Activated CD4-positive, alpha-beta memory T cell treated with anti-CD3 and anti-CD28 coated beads, Interleukin-2, amount 10 ng/mL, durations not matched to agents 7 days and 5 days (primary cell): ENCODE results near the gene KLF11. TPM values are rescaled to one million over a fixed set of nuclear protein-coding genes. Genes with fewer than 3 reads are reported as not detected.
A peak's percentile ranks its signal among the peaks of the same experiment; 100 is the strongest.

ENCODE experiments used
- CTCF ChIA-PET: fragments of 350-600 bp; sonication (Branson Sonifier 250); formaldehyde crosslinking; loops from one replicate; lab custom pipeline; 2021; ENCODE audit warnings: antibody characterized with exemption, inconsistent platforms; lab: Charles Lee
- POLR2A ChIA-PET: fragments of 350-600 bp; sonication (Branson Sonifier 250); formaldehyde crosslinking; loops from one replicate; lab custom pipeline; 2021; ENCODE audit warnings: antibody characterized with exemption; lab: Charles Lee
- DNase-seq: peaks from one replicate; pipeline ENCODE4 v3.0.0-alpha.2; 2020
- H3K27ac Mint-ChIP-seq: one replicate; pipeline ENCODE4 v1.8.0; 2021; ENCODE audit warnings: mild to moderate bottlenecking, mixed read lengths
- H3K27me3 Mint-ChIP-seq: one replicate; pipeline ENCODE4 v1.8.0; 2021; ENCODE audit warnings: mixed read lengths
- H3K36me3 Mint-ChIP-seq: one replicate; pipeline ENCODE4 v1.8.0; 2021; ENCODE audit warnings: low read depth, mixed read lengths
- H3K4me1 Mint-ChIP-seq: one replicate; pipeline ENCODE4 v1.8.0; 2021; ENCODE audit warnings: mixed read lengths
- H3K4me3 Mint-ChIP-seq: one replicate; pipeline ENCODE4 v1.8.0; 2021; ENCODE audit warnings: mild to moderate bottlenecking, mixed read lengths
- H3K9me3 Mint-ChIP-seq: one replicate; pipeline ENCODE4 v1.8.0; 2021; ENCODE audit warnings: mixed read lengths
- total RNA-seq, 2 experiments: library from RNA; stranded (reverse); gene quantifications; one replicate each; pipeline ENCODE4 v1.2.3, GENCODE V29; 2021

Gene KLF11
- total RNA-seq, 2 experiments from 2014 or later: 14.4 to 16.0 TPM

- Mint-ChIP-seq H3K27ac (no peak overlapping the region), H3K4me3 (peak overlapping the region; percentile 79), H3K4me1 (peaks cover 37% of the 10 kb centered on the region), H3K27me3 (peaks cover 26% of the 10 kb centered on the region), H3K36me3 (peaks cover 18% of the 10 kb centered on the region), H3K9me3 (no peaks in the 10 kb centered on the region)
- DNase-seq: no peak
- ChIA-PET POLR2A (interaction anchor here (0.7 to 5.4 kb wide), 2 partner anchors 12 to 568 kb away, joined by 3 to 88 read pairs; no protein-coding TSS in a partner anchor), CTCF (interaction anchor here (1.1 to 1.3 kb wide), 3 partner anchors 56 to 240 kb away, joined by 3 to 5 read pairs (median 3); no protein-coding TSS in a partner anchor)
These were observed 1.6 kb upstream of the KLF11 start for GRCh38 chr2:10041711-10042110.

DNA sequence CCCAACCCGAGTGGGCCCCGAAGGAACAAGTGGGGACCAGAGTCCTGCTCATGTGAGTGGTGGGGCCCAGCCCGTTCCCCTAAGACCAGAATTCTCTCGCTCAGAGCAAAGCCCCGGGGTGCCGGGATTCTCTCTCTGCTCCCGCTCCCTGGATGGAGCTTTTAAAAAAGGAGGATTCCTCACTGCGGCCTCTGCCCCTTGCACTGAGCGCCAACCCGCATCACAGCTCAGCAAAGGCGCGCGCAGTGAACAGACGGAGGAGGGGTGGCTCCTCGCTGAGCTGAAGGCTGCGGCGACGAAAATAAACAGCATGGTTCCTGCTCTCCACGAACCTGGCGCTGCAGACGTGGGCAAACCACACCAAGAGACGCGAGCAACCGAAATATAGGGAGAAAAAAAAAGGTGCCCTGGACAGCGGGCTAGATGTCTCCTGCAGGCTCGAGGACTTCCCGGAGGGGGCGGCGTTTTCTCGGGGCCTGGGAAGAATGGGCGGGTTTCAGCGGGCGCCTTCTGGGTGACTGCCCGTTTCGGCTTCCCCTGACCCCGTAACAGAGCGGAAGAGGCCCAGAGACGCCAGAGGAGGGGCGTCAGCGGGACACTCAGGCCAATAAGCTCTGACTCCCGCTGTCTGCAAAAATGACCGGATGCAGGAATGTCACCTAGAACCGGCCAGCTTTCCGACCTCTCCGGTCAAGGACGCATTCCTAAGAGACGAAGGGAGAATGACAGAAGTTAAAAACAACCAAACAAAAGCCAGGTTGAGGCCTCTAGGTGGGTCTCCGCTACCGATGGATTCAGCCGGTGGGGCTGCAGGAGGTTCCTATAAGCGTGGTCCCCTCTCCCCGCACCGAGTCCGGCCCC, 819 bp upstream of the KLF11 start:
- POLR2A ChIA-PET: interaction anchor here (0.7 to 5.4 kb wide), 12 partner anchors 7 to 569 kb away, joined by 3 to 88 read pairs (median 4); partner anchors contain the start of genes ADAM17 and TAF1B
- no peaks in the 10 kb centered on the region for H3K9me3 Mint-ChIP-seq
- H3K4me1 Mint-ChIP-seq: peaks cover 42% of the 10 kb centered on the region
- H3K27me3 Mint-ChIP-seq: peaks cover 26% of the 10 kb centered on the region
- CTCF ChIA-PET: interaction anchor here (0.7 to 3.6 kb wide), 5 partner anchors 14 to 241 kb away, joined by 3 to 11 read pairs (median 4); no protein-coding TSS in a partner anchor
- DNase-seq: peak; percentile 34
- H3K4me3 Mint-ChIP-seq: peak overlapping the region; percentile 79
- H3K27ac Mint-ChIP-seq: peak overlapping the region; percentile 80
- H3K36me3 Mint-ChIP-seq: peaks cover 24% of the 10 kb centered on the region

DNA sequence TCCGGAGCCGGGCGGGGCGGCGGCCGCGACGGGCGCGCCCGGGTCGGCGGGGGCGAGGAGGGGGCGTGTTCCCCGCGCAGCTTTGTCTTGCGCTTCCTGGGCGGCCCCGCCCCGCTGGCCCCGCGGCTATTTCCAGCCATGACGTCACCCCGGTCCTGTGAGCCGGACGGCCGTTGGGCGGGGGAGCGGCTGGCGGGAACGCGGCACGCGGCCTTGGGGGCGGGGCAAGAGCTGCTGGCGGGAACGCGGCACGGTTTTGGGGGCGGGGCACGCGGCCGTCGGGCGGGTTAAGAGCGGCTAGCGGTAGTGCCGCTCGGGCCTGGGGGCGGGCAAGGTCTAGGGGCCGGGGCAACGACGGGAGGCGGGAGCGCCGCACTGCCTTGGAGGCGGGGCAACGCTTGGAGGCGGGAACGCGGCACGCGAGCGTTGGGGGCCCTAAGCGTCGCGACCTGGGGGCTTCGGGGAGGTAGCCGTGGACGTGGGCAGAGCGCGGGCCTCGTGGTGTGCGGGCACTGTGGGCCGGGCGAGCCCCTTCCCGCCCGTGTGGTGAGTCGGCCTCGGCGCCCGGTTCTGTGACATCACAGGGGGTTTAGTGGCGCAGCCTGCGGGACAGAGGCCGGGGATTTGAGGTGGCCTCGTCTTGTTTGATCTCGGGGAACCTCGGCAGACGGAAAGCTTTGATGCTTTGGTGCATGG, 704 bp downstream of the KLF11 start:
- H3K27ac Mint-ChIP-seq: peak overlapping the region; percentile 81
- POLR2A ChIA-PET: interaction anchor here (0.7 to 5.4 kb wide), 22 partner anchors 8 to 621 kb away, joined by 3 to 88 read pairs (median 5); partner anchors contain the start of genes ADAM17 and TAF1B

GRCh38 chr2:10045561-10046355, 2.4 kb downstream of the KLF11 start:
- CTCF ChIA-PET: interaction anchor here (1.6 to 10.7 kb wide), 5 partner anchors 17 to 247 kb away, joined by 3 to 157 read pairs (median 11); no protein-coding TSS in a partner anchor

More for the DNA sequence above, 704 bp downstream of the KLF11 start:
- Mint-ChIP-seq H3K4me1 (peaks cover 44% of the 10 kb centered on the region), H3K4me3 (peak overlapping the region; percentile 80), H3K36me3 (peaks cover 37% of the 10 kb centered on the region), H3K27me3 (peaks cover 26% of the 10 kb centered on the region), H3K9me3 (no peaks in the 10 kb centered on the region)
- DNase-seq: peak; percentile 95
- CTCF ChIA-PET: interaction anchor here (0.6 to 10.7 kb wide), 8 partner anchors 9 to 245 kb away, joined by 3 to 157 read pairs (median 5); no protein-coding TSS in a partner anchor

GRCh38 chr2:10046931-10047330, 3.6 kb downstream of the KLF11 start:
- H3K9me3 Mint-ChIP-seq: no peaks in the 10 kb centered on the region
- H3K4me1 Mint-ChIP-seq: peaks cover 39% of the 10 kb centered on the region
- peaks cover 44% of the 10 kb centered on the region for H3K36me3 Mint-ChIP-seq
- no peak overlapping the region for H3K27ac Mint-ChIP-seq
- ChIA-PET POLR2A (interaction anchor here (1.5 to 3.1 kb wide), 3 partner anchors 62 to 247 kb away, joined by 3 to 14 read pairs (median 4); no protein-coding TSS in a partner anchor), CTCF (interaction anchor here (1.0 to 10.7 kb wide), 7 partner anchors 10 to 247 kb away, joined by 3 to 157 read pairs (median 6); no protein-coding TSS in a partner anchor)
- no peak for DNase-seq
- H3K4me3 Mint-ChIP-seq: no peak overlapping the region
- H3K27me3 Mint-ChIP-seq: peaks cover 6% of the 10 kb centered on the region

More at GRCh38 chr2:10045561-10046355, 2.4 kb downstream of the KLF11 start:
- H3K36me3 Mint-ChIP-seq: peaks cover 44% of the 10 kb centered on the region
- H3K4me3 Mint-ChIP-seq: no peak overlapping the region
- no peaks in the 10 kb centered on the region for H3K9me3 Mint-ChIP-seq
- H3K27ac Mint-ChIP-seq: no peak overlapping the region
- H3K4me1 Mint-ChIP-seq: peaks cover 45% of the 10 kb centered on the region
- POLR2A ChIA-PET: interaction anchor here (1.9 to 5.4 kb wide), 4 partner anchors 16 to 245 kb away, joined by 6 to 88 read pairs (median 20); partner anchors contain the start of gene TAF1B
- DNase-seq: no peak
- H3K27me3 Mint-ChIP-seq: peaks cover 17% of the 10 kb centered on the region

GRCh38 chr2:10047616-10048500, 4.5 kb downstream of the KLF11 start:
- POLR2A ChIA-PET: interaction anchor here (0.8 to 3.1 kb wide), 6 partner anchors 12 to 248 kb away, joined by 3 to 14 read pairs (median 4); partner anchors contain the start of gene TAF1B
- no peak overlapping the region for H3K27ac Mint-ChIP-seq
- no peaks in the 10 kb centered on the region for H3K9me3 Mint-ChIP-seq
- CTCF ChIA-PET: interaction anchor here (0.6 to 10.7 kb wide), 18 partner anchors 9 to 1272 kb away, joined by 3 to 157 read pairs (median 6); partner anchors contain the start of gene TAF1B
- peaks cover under 1% of the 10 kb centered on the region for H3K27me3 Mint-ChIP-seq
- DNase-seq: no peak
- no peak overlapping the region for H3K4me3 Mint-ChIP-seq
- H3K36me3 Mint-ChIP-seq: peaks cover 48% of the 10 kb centered on the region
- peaks cover 30% of the 10 kb centered on the region for H3K4me1 Mint-ChIP-seq

- ChIA-PET CTCF (interaction anchor here (0.5 to 10.7 kb wide), 20 partner anchors 9 to 1273 kb away, joined by 3 to 157 read pairs (median 4); partner anchors contain the start of gene TAF1B), POLR2A (interaction anchor here (0.8 to 3.1 kb wide), 5 partner anchors 12 to 205 kb away, joined by 3 to 14 read pairs (median 5); partner anchors contain the start of gene TAF1B)
- Mint-ChIP-seq H3K27me3 (no peaks in the 10 kb centered on the region), H3K27ac (no peak overlapping the region), H3K4me3 (no peak overlapping the region), H3K4me1 (peaks cover 30% of the 10 kb centered on the region), H3K9me3 (no peaks in the 10 kb centered on the region), H3K36me3 (peaks cover 56% of the 10 kb centered on the region)
- DNase-seq: no peak
These were observed 5.3 kb downstream of the KLF11 start for GRCh38 chr2:10048501-10049171.

DNA sequence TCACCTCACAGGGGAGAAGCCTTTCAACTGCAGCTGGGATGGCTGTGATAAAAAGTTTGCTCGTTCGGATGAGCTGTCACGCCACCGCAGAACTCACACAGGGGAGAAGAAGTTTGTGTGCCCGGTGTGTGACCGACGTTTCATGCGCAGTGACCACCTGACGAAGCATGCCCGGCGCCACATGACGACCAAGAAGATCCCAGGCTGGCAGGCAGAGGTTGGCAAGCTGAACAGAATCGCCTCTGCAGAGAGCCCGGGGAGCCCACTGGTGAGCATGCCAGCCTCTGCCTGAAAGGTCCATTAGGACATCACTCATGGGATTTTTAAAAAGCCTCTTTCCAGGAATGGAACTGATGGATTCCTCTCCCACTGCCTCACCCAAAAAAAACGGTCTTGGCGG, 8.9 kb downstream of the KLF11 start:
- H3K4me1 Mint-ChIP-seq: peaks cover 9% of the 10 kb centered on the region
- no peak overlapping the region for H3K27ac Mint-ChIP-seq
- CTCF ChIA-PET: interaction anchor here (1.9 to 10.7 kb wide), 3 partner anchors 21 to 238 kb away, joined by 9 to 157 read pairs (median 29); no protein-coding TSS in a partner anchor
- H3K4me3 Mint-ChIP-seq: no peak overlapping the region
- H3K9me3 Mint-ChIP-seq: no peaks in the 10 kb centered on the region
- peaks cover 54% of the 10 kb centered on the region for H3K36me3 Mint-ChIP-seq
- no peak for DNase-seq
- peaks cover 1% of the 10 kb centered on the region for H3K27me3 Mint-ChIP-seq
- POLR2A ChIA-PET: no interaction called here

DNA sequence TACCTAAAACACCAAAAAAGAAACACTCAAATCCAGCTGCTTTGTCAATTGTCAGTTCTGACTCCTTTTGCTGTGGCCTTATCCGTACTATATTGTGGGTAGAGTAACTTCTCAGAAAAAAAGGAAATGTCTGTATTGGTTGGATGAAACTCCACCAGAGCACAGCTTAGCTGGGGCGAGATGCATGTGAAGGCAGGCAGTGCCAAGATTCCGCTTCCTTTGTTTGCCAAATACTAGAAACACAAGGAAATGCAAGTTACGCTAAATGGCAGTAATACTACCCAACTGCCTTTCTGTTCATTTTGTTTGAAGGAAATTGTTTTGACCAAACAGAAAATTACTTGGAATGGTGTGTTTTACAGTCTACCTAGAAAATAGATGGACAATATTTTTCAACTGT, 10.0 kb downstream of the KLF11 start:
- POLR2A ChIA-PET: no interaction called here
- CTCF ChIA-PET: interaction anchor here (1.9 to 10.7 kb wide), 3 partner anchors 20 to 239 kb away, joined by 9 to 157 read pairs (median 29); no protein-coding TSS in a partner anchor
- Mint-ChIP-seq H3K27me3 (peaks cover 1% of the 10 kb centered on the region), H3K4me1 (peaks cover 9% of the 10 kb centered on the region), H3K36me3 (peaks cover 45% of the 10 kb centered on the region), H3K27ac (no peak overlapping the region), H3K9me3 (no peaks in the 10 kb centered on the region), H3K4me3 (no peak overlapping the region)
- DNase-seq: no peak

GRCh38 chr2:10054424-10054823, 11.1 kb downstream of the KLF11 start:
- Mint-ChIP-seq H3K27me3 (peaks cover 1% of the 10 kb centered on the region), H3K4me3 (no peak overlapping the region), H3K27ac (no peak overlapping the region), H3K36me3 (peaks cover 37% of the 10 kb centered on the region), H3K9me3 (no peaks in the 10 kb centered on the region), H3K4me1 (peaks cover 6% of the 10 kb centered on the region)
- DNase-seq: no peak
- CTCF ChIA-PET: interaction anchor here (1.0 kb wide), 1 partner anchor 70 kb away, joined by 4 read pairs; no protein-coding TSS in a partner anchor
- POLR2A ChIA-PET: no interaction called here
